Neural cell (in vitro differentiated cells): ENCODE results near the gene DNAJB11. TPM values are rescaled to one million over a fixed set of nuclear protein-coding genes. Genes with fewer than 3 reads are reported as not detected.

Experiments used
- H2AFZ ChIP-seq: fragments of 200-600, 300-800 bp; sonication (generic), shearing (Covaris generic); 2 replicates; pipeline ENCODE4 v1.6.0; 2014; ENCODE audit warnings: low read depth, mild to moderate bottlenecking, antibody characterized with exemption, low read length, moderate library complexity
- H3F3A ChIP-seq: fragments of 200-600 bp; shearing (Covaris generic); 2 replicates; pipeline ENCODE4 v1.6.1; 2016; ENCODE audit warnings: mild to moderate bottlenecking, moderate library complexity, mixed read lengths, antibody characterized with exemption, low read length; ENCODE audit not compliant: insufficient read depth, poor library complexity, severe bottlenecking
- H3K27ac ChIP-seq: fragments of 200-600, 300-800 bp; sonication (generic), shearing (Covaris generic); 2 replicates; pipeline ENCODE4 v1.5.1; 2014; ENCODE audit warnings: mild to moderate bottlenecking, low read length, moderate library complexity
- H3K27me3 ChIP-seq: fragments of 300-800, 200-600 bp; sonication (generic), shearing (Covaris generic); 2 replicates; pipeline ENCODE4 v1.6.0; 2014; ENCODE audit warnings: mild to moderate bottlenecking, low read depth, low read length, moderate library complexity; ENCODE audit not compliant: insufficient read depth
- H3K36me3 ChIP-seq: fragments of 300-800, 200-600 bp; sonication (generic), shearing (Covaris generic); 2 replicates; pipeline ENCODE4 v1.5.1; 2014; ENCODE audit warnings: mild to moderate bottlenecking, antibody characterized with exemption, low read length, moderate library complexity; ENCODE audit not compliant: insufficient read depth
- H3K4me2 ChIP-seq: fragments of 300-800, 200-600 bp; sonication (generic), shearing (Covaris generic); 2 replicates; pipeline ENCODE4 v1.6.0; 2014; ENCODE audit warnings: mild to moderate bottlenecking, low read length
- H3K4me3 ChIP-seq: fragments of 300-800, 200-600 bp; sonication (generic), shearing (Covaris generic); 2 replicates; pipeline ENCODE4 v1.5.1; 2014; ENCODE audit warnings: mild to moderate bottlenecking, low read length, moderate library complexity
- H3K79me2 ChIP-seq: fragments of 200-600 bp; shearing (Covaris generic); replicated peaks from 2 replicates; pipeline ENCODE4 v1.6.0; 2014; ENCODE audit warnings: mild to moderate bottlenecking, low read length, moderate library complexity; ENCODE audit not compliant: insufficient read depth
- H3K9ac ChIP-seq: fragments of 300-800, 200-600 bp; sonication (generic), shearing (Covaris generic); 2 replicates; pipeline ENCODE4 v1.6.1; 2016; ENCODE audit warnings: mild to moderate bottlenecking, low read length, mixed read lengths
- H3K9me2 ChIP-seq: fragments of 200-600 bp; shearing (Covaris generic); 2 replicates; pipeline ENCODE4 v1.6.1; 2016; ENCODE audit warnings: mild to moderate bottlenecking, low read length, mixed read lengths; ENCODE audit not compliant: insufficient read depth
- H3K9me3 ChIP-seq: fragments of 200-600, 300-800 bp; sonication (generic), shearing (Covaris generic); 2 replicates; pipeline ENCODE4 v1.6.1; 2016; ENCODE audit warnings: mild to moderate bottlenecking, mixed run types, low read length, moderate library complexity, mixed read lengths
- H4K20me1 ChIP-seq: fragments of 200-600 bp; shearing (Covaris generic); 2 replicates; pipeline ENCODE4 v1.6.1; 2016; ENCODE audit warnings: mild to moderate bottlenecking, mixed run types; ENCODE audit not compliant: insufficient read depth
- EP300 ChIP-seq: fragments of 450-650 bp; conservative IDR thresholded peaks from 2 replicates; pipeline ENCODE4 v1.6.1; 2014; ENCODE audit warnings: antibody characterized with exemption, mild to moderate bottlenecking, moderate library complexity; ENCODE audit not compliant: poor library complexity, severe bottlenecking
- EZH2 ChIP-seq: fragments of 200-600, 300-800 bp; shearing (Covaris generic), sonication (generic); IDR thresholded peaks from 2 replicates; pipeline ENCODE4 v1.6.1; 2014; ENCODE audit warnings: antibody characterized with exemption, low read length, borderline replicate concordance, mild to moderate bottlenecking; ENCODE audit not compliant: insufficient read depth, poor library complexity, severe bottlenecking
- MXI1 ChIP-seq: fragments of 450-650 bp; conservative IDR thresholded peaks from 2 replicates; pipeline ENCODE4 v1.6.1; 2014; ENCODE audit warnings: antibody characterized with exemption, mild to moderate bottlenecking; ENCODE audit not compliant: poor library complexity, severe bottlenecking
- POLR2AphosphoS5 ChIP-seq: IDR thresholded peaks from 2 replicates; pipeline ENCODE4 v1.6.1; 2012
- RAD21 ChIP-seq: fragments of 450-650 bp; conservative IDR thresholded peaks from 2 replicates; pipeline ENCODE4 v1.6.1; 2014; ENCODE audit warnings: antibody characterized with exemption, mild to moderate bottlenecking, moderate library complexity
- SMC3 ChIP-seq: fragments of 450-650 bp; conservative IDR thresholded peaks from 2 replicates; pipeline ENCODE4 v1.6.1; 2014; ENCODE audit warnings: antibody characterized with exemption, mild to moderate bottlenecking, moderate library complexity; ENCODE audit not compliant: poor library complexity
- TAF1 ChIP-seq: IDR thresholded peaks from 2 replicates; pipeline ENCODE4 v1.6.1; 2012; ENCODE audit warnings: low read depth
- polyA plus RNA-seq: library from polyadenylated mRNA; depleted of rRNA; stranded (reverse); fragments of >200 nt; gene quantifications from 2 replicates; pipeline ENCODE4 v1.2.3, GENCODE V29; 2014
- TF ChIP-seq, protein P1 (sequence below): IDR thresholded peaks from 2 replicates; pipeline ENCODE4 v1.6.1; 2012; ENCODE audit warnings: borderline replicate concordance
- TF ChIP-seq, protein P2 (sequence below): fragments of 450-650 bp; IDR thresholded peaks from 2 replicates; pipeline ENCODE4 v1.5.1; 2014; ENCODE audit warnings: antibody characterized with exemption, mild to moderate bottlenecking, moderate library complexity; ENCODE audit not compliant: poor library complexity, severe bottlenecking

Gene DNAJB11
- polyA plus RNA-seq, 1 donor from 2014 or later = 108 TPM

DNA sequence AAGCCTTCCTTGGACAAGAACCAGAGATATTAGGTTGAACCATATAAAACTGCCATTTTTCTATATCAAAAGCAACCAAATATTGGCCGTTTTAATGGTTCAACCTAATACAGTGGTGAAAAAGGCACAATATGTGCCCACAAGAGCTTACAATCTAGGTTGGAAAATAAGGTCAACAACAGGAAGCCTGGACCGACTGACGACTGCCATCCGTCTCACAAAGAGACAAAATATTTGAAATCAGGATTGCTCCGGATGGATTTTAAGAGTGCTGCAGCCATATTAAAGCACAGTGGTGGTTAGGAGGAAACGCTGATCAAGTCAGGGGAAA lies 43.7 kb downstream of the DNAJB11 start:
- Histone ChIP-seq H4K20me1 (no peaks in the 10 kb centered on the region), H3K9me3 (no peaks in the 10 kb centered on the region), H3K36me3 (no peaks in the 10 kb centered on the region), H3K27me3 (no peaks in the 10 kb centered on the region), H3F3A (peaks cover 4% of the 10 kb centered on the region), H2AFZ (peak overlapping the region; percentile 62), H3K79me2 (no peaks in the 10 kb centered on the region), H3K9me2 (no peaks in the 10 kb centered on the region), H3K4me2 (no peak overlapping the region), H3K4me3 (no peak overlapping the region), H3K9ac (peak overlapping the region; percentile 38), H3K27ac (peak overlapping the region; percentile 57)
- TF ChIP-seq, protein P1, sequence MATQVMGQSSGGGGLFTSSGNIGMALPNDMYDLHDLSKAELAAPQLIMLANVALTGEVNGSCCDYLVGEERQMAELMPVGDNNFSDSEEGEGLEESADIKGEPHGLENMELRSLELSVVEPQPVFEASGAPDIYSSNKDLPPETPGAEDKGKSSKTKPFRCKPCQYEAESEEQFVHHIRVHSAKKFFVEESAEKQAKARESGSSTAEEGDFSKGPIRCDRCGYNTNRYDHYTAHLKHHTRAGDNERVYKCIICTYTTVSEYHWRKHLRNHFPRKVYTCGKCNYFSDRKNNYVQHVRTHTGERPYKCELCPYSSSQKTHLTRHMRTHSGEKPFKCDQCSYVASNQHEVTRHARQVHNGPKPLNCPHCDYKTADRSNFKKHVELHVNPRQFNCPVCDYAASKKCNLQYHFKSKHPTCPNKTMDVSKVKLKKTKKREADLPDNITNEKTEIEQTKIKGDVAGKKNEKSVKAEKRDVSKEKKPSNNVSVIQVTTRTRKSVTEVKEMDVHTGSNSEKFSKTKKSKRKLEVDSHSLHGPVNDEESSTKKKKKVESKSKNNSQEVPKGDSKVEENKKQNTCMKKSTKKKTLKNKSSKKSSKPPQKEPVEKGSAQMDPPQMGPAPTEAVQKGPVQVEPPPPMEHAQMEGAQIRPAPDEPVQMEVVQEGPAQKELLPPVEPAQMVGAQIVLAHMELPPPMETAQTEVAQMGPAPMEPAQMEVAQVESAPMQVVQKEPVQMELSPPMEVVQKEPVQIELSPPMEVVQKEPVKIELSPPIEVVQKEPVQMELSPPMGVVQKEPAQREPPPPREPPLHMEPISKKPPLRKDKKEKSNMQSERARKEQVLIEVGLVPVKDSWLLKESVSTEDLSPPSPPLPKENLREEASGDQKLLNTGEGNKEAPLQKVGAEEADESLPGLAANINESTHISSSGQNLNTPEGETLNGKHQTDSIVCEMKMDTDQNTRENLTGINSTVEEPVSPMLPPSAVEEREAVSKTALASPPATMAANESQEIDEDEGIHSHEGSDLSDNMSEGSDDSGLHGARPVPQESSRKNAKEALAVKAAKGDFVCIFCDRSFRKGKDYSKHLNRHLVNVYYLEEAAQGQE = no peak
- TF ChIP-seq TAF1 = no peak
- TF ChIP-seq, protein P2, sequence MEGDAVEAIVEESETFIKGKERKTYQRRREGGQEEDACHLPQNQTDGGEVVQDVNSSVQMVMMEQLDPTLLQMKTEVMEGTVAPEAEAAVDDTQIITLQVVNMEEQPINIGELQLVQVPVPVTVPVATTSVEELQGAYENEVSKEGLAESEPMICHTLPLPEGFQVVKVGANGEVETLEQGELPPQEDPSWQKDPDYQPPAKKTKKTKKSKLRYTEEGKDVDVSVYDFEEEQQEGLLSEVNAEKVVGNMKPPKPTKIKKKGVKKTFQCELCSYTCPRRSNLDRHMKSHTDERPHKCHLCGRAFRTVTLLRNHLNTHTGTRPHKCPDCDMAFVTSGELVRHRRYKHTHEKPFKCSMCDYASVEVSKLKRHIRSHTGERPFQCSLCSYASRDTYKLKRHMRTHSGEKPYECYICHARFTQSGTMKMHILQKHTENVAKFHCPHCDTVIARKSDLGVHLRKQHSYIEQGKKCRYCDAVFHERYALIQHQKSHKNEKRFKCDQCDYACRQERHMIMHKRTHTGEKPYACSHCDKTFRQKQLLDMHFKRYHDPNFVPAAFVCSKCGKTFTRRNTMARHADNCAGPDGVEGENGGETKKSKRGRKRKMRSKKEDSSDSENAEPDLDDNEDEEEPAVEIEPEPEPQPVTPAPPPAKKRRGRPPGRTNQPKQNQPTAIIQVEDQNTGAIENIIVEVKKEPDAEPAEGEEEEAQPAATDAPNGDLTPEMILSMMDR = no peak
- no peak for TF ChIP-seq EZH2
- TF ChIP-seq POLR2AphosphoS5 = no peak
- no peak for TF ChIP-seq SMC3
- TF ChIP-seq MXI1 = no peak
- no peak for TF ChIP-seq EP300
- TF ChIP-seq RAD21 = no peak

DNA sequence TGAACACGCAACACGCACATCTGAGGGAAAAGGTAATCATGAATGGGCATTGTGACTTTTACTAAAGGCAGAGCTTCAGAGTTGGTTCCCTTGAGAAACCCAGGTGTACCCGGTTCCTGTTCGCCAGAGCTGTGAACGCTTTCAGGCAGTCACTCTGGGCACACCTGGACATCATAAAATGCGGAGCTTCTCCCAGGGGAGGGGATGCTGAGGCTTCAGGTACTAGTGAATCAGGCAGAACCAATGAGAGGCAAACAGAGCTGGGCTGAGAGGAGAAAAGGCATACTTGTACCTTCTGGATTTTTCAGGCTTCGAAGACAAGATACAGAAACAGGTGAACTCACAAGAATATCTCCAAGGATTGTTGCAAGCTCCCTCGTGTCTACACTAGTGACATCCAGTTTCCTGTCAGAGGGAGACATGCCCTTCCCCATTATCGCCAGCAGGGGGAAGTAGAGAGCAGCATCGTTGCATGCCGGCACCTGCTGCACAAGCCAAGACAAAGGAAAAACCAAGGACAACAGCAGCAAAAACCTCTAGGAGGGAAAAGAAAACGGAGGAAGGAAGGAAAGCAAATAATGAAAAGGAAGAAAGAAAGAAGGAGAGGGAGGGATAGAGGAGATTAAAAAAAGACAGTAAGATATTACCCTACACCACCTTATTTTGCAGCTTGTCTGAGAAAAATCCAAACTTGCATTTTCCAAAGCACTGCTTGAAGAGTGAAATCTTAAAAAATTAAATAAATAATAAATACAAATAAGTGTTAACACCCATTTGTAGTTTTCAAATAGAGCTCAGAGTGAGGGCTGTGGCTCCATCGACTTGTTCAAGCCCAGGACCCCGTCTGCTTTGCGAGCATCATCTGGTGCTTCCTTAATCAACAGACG lies 44.3 kb downstream of the DNAJB11 start:
- peak overlapping the region; percentile 57 for H3K27ac ChIP-seq
- H3K9ac ChIP-seq = peak overlapping the region; percentile 38
- no peaks in the 10 kb centered on the region for H3K36me3 ChIP-seq
- H3K9me2 ChIP-seq = no peaks in the 10 kb centered on the region
- no peaks in the 10 kb centered on the region for H3K9me3 ChIP-seq
- H4K20me1 ChIP-seq = no peaks in the 10 kb centered on the region
- H2AFZ ChIP-seq = peak overlapping the region; percentile 98
- H3K4me3 ChIP-seq = no peak overlapping the region
- H3K79me2 ChIP-seq = no peaks in the 10 kb centered on the region
- H3K27me3 ChIP-seq = no peaks in the 10 kb centered on the region
- H3K4me2 ChIP-seq = no peak overlapping the region
- no peak for TF ChIP-seq TAF1
- TF ChIP-seq, protein P1 = peak; percentile 54
- TF ChIP-seq EP300 = peak; percentile 63
- TF ChIP-seq RAD21 = peak; percentile 90
- TF ChIP-seq, protein P2 = peak; percentile 98
- peak; percentile 95 for TF ChIP-seq SMC3
- peak; percentile 71 for TF ChIP-seq MXI1
- TF ChIP-seq POLR2AphosphoS5 = peak; percentile 67
- no peak for TF ChIP-seq EZH2
- H3F3A ChIP-seq = peaks cover 4% of the 10 kb centered on the region
